OCI-LY3 (cell line): ENCODE data around the gene AFF1.

Experiments
- EZH2phosphoT487 ChIP-seq: fragments of 200-600 bp; shearing (Covaris generic); IDR thresholded peaks from 2 replicates; pipeline ENCODE4 v1.6.1; 2018; ENCODE audit warnings: antibody characterized with exemption, mixed run types, low read depth
- TF ChIP-seq, protein P1 (sequence below): fragments of 200-600, 300-600 bp; sonication (generic); IDR thresholded peaks from 2 replicates; pipeline ENCODE4 v1.5.1; 2014; ENCODE audit warnings: antibody characterized with exemption, low read length, low read depth

DNA sequence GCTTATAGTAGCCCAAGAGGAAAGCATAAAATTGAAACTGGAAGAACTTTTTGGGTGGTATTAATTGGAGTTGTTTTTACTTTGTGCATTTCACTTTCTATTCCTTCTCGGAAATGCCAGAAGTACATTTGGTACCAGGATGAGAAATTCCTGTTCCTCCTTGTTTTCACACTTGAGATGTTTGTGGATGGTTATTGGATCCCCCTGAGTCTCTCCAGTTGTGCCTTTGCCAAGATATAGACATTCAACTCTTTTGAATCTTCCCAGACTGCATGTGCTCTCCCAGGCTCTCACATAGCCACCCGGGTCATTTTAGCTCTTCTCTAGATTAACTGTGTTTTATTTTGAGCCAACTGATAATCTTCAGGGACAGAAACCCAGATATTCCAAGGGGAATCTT lies 120.5 kb downstream of the AFF1 start:
- TF ChIP-seq, protein P1, sequence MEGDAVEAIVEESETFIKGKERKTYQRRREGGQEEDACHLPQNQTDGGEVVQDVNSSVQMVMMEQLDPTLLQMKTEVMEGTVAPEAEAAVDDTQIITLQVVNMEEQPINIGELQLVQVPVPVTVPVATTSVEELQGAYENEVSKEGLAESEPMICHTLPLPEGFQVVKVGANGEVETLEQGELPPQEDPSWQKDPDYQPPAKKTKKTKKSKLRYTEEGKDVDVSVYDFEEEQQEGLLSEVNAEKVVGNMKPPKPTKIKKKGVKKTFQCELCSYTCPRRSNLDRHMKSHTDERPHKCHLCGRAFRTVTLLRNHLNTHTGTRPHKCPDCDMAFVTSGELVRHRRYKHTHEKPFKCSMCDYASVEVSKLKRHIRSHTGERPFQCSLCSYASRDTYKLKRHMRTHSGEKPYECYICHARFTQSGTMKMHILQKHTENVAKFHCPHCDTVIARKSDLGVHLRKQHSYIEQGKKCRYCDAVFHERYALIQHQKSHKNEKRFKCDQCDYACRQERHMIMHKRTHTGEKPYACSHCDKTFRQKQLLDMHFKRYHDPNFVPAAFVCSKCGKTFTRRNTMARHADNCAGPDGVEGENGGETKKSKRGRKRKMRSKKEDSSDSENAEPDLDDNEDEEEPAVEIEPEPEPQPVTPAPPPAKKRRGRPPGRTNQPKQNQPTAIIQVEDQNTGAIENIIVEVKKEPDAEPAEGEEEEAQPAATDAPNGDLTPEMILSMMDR, result no peak
- TF ChIP-seq EZH2phosphoT487, result no peak
